Measurements from ENCODE around the gene IL22RA2.
A peak's percentile ranks its signal among the peaks of the same experiment; 100 is the strongest.
"Not testable (repeated sequence)": the region's sequence is repeated elsewhere in the genome, so short reads cannot be mapped to it uniquely, and the experiment has no call there.

IL22RA2 gene

DNA sequence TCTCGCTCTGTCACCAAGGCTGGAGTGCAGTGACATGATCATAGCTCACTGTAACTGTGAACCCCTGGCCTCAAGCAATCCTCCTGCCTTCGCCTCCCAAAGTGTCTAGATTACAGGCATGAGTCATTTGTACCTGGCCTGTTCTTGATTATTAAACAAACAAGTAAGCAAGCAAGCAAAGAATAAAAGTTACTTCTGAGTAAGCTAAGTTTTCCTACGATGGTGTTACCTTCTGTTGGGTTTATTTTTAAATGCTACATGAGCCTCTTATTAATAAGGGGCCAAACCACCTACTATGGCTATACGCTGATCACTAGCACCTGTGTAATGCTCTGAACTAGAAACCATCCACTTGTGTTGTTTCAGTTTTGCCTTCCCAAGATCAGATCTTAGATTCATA is 50.8 kb downstream of the IL22RA2 start:
- DNase-seq (ENCODE audit: low spot score) = no peak

DNA sequence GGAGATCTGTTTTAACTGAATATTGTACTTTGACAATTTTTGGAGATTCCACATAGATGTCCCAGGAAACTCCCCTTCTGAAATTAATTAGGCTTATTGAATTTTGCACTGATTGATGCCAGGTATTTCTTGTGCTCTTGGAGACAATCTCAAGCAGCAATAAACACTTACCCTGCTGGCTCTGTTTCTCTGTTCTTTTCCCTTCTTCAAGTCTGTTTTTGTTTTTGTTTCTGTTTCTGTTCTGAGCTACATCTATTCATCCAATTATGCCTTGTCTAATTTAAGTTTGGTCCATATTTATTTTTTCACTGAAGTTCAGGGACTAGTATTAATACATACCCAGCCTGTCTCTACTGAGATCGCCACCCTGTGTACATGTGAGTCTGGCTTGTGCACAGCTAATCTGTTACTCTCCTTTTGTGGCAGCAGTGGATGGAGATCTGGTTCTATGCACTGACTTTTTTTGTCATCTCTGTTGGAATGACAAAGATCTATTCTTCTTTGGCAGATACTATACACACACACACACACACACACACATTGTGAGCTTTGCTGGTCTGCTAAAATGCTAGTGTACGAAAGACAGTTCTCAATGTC is 51.9 kb downstream of the IL22RA2 start:
- peak; percentile 70 for DNase-seq (ENCODE audit: low spot score)

GRCh38 chr6:137120748-137121147 is 52.7 kb downstream of the IL22RA2 start:
- peak; percentile 14 for DNase-seq (ENCODE audit: low spot score)

DNA sequence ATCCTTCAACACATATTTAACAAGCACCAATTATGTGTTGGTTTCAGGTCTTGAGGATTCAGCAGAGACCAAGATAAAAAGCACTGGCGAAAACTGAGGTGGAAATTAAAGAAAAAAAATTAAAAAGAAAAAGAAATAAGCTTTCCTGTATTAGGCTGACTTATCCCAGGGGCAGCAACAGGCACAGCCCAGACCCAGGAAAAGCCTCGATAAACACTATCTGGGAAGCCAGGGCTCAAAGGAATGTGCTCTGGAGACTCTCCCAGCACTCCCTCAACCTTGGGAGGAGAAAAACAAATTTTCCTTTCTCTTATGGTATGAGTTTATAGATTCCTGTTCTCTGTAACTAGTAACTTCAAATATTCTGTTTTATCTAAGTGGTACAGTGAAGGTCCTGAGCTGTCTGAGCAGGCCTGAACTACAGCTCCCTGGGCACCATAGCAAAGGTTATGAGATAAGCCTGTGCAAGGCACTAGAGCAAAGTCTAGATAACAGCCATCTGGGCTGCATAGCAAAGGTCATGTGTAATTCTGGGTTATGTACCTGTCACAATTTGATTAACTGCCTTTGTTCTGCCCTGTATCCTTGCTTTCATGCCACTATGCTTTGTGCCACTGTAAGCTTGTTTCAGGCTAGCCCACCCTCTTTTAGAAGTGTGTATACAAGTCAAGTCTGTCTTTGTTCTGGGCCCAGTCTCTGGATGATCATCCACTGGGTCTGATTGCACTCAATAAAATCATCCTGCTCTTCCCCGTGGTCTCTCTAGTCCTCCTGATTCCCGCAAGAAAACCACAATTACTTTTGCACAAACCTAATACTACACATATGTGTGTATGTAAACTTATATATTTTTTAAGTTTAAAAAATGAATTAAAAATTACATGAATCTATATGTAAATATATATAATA is 54.0 kb downstream of the IL22RA2 start:
- no peak for DNase-seq (ENCODE audit: low spot score)

DNA sequence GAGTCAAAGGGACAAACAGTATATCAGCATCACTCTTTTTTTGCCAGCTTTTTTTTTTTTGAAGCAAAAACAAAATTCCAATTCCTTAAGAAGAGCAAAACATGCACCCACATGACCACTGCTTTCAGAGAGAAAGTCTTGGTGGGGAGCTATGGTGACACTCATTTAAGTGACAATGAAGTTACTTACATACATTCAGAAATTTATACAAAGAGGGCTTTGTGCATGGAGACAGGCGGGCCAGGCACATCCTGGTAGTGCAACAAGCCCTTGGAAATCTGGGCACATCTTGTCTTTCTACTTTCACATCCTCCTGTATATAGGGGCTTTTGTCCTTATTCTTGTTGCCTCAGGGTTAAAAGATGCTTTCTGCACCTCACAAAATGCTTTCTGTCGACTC is 55.9 kb downstream of the IL22RA2 start:
- DNase-seq (ENCODE audit: low spot score) = peak; percentile 94

- DNase-seq (ENCODE audit: low spot score) = no peak
Measured at GRCh38 chr6:137116807-137117206, 56.6 kb downstream of the IL22RA2 start.

DNA sequence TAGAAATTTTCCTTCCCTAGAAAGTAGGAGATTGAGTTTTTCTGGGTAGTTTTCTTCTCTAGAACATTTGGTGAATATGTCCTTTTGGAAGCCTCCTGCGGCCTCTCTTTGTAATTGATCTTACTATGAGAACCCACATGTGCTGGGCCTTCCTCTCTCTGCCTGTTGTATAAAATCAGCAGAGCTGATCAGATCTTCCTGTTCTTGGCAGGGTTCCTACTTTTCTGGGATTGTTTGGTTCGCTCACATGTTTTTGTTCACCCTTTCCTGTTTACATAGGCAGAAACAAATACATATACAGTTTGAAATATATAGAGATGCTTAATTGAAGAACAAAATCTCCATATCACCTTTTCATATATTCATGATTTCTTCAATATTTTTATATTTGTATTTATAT is 57.8 kb downstream of the IL22RA2 start:
- DNase-seq (ENCODE audit: low spot score) = no peak

DNA sequence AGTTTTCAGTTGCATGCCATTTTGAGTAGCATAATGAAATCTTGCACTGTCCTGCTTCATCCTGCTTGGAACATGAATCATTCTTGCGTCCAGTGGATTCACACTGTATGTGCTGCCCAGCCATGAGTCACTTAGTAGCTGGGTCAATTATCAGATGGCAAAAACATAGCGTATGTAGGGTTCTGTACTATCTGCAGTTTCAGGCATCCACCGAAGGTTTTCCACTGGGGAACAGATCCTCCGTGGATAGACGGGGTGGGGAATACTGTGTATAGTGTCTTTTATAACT is 61.4 kb downstream of the IL22RA2 start:
- no peak for DNase-seq (ENCODE audit: low spot score)

DNA sequence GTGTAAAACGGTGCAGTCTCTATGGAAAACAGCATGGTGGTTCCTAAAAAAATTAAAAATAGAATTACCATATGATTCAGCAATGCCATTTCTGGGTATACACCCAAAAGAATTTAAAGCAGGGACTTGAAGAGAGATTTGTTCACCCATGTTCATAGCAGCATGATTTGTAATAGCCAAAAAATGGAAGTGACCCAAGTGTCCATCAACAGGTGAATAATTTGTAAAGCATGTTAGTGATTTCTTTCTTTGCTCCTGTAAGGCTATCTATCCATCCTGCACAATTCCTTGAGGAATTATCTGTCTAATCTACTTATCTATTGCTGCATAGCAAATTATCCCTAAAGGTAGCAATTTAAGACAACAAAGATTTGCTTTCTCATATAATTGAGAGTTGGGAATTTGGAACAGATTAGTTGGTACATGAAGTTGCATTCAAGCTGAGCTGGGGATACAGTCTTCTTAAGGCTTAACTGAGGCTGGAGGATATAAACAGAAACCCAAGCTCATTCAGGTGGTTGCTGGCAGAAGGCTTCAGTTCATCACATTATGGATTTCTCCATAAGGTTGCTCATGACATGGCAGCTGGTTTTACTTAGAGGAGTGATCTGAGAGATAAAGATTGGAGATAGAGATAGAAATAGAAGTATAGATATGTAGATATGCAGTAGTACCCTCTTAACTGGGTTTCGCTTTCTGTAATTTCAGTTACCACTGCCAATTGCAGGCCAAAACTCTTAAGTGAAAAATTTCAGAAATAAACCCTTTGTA is 62.0 kb downstream of the IL22RA2 start:
- no peak for DNase-seq (ENCODE audit: low spot score)

DNA sequence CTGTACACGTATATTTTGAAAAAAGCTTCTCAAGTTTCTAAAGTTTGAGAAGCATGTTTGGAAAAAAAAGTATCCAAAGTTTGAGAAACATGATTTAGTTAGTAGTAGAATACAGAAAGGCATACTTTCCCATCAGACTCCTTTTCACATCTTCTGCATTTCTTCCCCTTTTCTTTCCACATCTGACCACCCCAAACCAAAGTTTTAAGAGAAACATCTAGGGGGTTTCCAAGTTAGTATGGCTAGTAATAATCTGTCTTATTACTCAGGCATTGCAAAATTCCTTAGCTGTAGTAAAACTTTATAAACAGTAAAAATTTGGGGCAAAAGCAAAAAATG is 65.7 kb downstream of the IL22RA2 start:
- DNase-seq (ENCODE audit: low spot score) = no peak

GRCh38 chr6:137107047-137107766 is 66.2 kb downstream of the IL22RA2 start:
- not testable (repeated sequence) for DNase-seq (ENCODE audit: low spot score)

GRCh38 chr6:137106183-137106582 is 67.3 kb downstream of the IL22RA2 start:
- no peak for DNase-seq (ENCODE audit: low spot score)

GRCh38 chr6:137105375-137105774 is 68.1 kb downstream of the IL22RA2 start:
- no peak for DNase-seq (ENCODE audit: low spot score)

- no peak for DNase-seq (ENCODE audit: low spot score)
Measured at GRCh38 chr6:137104926-137105325, 68.5 kb downstream of the IL22RA2 start.

DNA sequence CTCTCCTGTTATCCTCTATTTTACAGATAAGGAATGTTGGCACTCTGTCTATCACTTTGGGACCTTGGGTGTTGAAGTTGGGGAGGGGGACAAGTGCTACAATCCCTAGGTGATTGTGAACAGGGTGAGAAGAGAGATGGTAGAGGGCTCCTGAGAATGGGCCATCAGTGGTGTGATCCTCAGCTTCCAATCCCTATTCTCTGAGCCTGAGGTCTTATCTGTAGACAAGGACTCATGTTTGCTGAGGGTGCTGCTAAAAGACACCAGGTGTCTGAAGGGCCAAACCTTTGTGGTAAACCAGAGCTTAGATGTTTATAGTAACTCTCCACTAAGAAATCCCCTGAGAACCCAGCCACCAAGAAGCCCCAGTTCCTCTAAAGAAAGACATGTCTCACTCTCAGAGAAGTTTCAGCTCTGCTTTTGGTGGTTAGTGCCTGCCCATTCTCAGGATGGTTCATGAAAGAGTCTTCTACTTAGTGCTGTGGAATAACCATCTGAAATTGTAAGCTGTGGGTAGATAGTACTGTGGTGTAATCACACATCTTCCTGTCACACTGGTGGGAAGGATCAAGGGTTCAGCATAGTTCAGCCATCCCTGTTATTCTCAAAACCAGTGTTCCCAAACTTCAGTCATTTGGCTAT is 70.5 kb downstream of the IL22RA2 start:
- DNase-seq (ENCODE audit: low spot score) = no peak

DNA sequence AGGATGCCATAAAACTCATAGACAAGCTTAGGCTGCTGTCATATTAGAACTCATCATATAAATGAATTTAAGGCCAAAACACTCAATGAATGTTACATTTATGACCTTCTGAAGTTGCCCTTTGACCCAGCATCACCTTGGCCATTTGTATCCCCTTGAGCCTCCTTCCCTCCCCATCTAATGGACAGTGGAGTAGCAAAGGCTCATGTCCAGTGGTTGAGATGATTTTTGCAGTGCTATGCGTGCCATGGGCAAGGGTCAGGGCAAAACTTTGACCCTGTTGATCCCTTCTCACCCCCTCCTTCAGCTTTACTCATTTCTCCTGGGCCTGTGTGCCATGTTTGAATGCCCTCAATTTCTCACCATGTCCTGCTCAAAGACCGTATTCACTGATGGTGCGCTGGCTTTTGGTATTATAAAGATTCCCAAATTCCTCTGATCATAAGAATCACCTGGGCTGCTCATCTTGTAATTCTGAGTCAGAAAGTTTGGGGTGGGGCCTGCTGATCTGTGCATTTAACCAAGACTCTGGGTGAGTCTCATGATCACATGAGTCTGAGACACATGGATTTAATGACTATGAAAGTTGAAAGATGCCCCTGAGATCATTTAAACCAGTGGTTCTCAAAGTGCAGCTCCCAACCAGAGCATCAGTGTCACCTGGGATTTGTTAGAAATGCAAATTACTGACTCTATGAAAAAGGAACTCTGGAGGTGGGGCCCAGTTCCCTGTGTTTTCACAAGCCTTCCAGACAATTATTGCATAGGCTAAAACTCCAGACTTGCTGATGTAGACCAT is 71.2 kb downstream of the IL22RA2 start:
- no peak for DNase-seq (ENCODE audit: low spot score)

DNA sequence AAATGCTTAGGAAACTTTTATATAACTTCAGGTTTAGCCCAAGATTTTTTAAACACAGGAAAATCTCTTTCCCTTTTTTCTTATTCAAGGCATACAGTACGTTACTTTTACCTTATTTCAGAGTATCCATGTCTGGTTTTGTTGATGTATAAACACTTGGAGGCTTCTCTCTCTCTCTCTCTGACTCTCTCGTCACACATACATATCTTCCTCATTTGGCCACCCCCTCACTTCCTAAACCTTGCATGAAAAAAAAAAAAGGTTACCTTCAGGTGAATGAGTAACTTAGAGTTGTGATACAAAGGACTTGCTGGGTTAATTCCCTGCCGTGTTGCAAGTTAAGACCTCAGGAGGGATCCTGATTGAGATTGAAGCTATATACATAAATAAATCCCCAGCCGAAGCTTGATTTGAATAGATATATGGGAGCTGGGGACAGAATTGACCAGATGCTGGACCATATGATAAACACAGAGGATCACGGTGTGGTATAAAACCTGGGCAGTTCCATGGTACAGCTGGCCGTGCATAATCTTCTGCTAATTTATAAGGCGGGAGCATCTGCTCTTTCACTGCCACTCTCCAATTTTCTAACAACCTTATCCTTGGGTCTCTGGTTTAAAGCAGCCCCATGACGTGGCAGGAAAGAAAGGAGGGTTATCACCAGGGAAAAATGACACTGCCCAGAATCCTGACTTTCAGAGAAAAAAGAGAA is 73.6 kb downstream of the IL22RA2 start:
- DNase-seq (ENCODE audit: low spot score) = no peak

DNA sequence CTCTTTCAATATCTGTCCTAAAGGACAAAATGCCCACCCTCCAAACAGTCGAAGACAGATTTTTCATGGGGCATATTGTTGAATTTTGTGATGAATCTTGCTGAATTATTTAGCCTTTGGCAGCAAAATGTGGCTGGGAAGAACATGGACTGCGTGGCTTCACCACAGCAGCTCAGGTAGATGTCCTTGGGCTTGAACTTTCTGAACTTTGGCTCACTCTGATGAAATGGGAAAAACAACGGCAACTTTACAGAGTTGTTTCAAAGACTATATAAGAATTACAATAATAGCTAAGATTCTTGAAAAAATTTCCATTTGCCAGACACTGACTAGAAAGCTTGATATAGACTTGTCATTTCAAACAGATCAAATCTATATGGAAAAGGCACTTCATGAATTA is 75.9 kb downstream of the IL22RA2 start:
- no peak for DNase-seq (ENCODE audit: low spot score)

DNA sequence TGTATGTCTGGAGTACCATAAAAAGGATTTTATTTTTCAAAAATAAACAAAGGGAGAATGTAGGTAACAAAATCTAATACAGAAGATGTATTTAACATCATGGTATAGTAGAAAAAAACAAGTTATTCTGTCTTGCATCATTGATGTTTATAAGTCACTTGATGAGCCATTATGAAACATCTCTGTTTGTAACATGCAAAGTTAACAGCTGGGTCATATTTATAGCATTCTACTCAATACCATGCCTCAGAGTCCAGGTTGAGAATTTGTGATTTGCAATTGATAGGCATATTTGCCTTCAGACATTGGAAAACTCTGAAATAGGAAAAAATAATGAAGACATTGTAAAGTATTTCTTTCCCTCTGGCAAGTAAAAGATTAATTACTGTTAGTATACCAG is 76.4 kb downstream of the IL22RA2 start:
- DNase-seq (ENCODE audit: low spot score) = no peak

- DNase-seq (ENCODE audit: low spot score) = peak; percentile 50
Measured at GRCh38 chr6:137095651-137096238, 77.7 kb downstream of the IL22RA2 start.
